ENCODE data around the gene MICU1. TPM values are rescaled to one million over a fixed set of nuclear protein-coding genes. Genes with fewer than 3 reads are reported as not detected.

The MICU1 gene
- total and polyA plus RNA-seq, 2 donors (not counting 3 experiments of a cell fraction or from before 2014, with no cell fraction given), result 27.5 to 48.0 TPM

DNA sequence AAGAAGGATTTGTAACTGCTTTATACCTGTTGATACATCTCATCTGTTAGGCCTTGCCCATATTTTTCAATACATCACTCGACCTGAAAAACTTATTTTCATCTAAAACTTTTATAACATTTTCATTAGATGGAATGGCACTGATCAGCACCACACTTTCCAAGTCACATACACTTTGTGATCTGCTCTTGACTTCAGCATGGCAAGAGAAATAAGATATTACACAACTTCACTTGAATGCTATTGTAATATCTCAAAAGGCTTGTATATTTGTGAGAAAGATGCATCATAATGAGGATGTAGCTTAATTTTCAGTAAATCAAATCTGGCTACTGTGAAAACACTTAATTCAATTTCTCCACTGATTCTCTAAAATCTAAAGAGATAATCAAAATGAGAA, 126.2 kb downstream of the MICU1 start:
- no peak overlapping the region for H2AFZ ChIP-seq (ENCODE audit: low read depth, low read length)
- no peaks in the 10 kb centered on the region for H3K4me1 ChIP-seq (ENCODE audit: control insufficient read depth, extremely low read depth, insufficient read depth, low read length)
- no peaks in the 10 kb centered on the region for H3K36me3 ChIP-seq (ENCODE audit: control insufficient read depth in 2 of 2, extremely low read depth in 1 of 2, insufficient read depth in 2 of 2, low read length in 2 of 2)
- no peaks in the 10 kb centered on the region for H3K9me3 ChIP-seq (replicated peaks; ENCODE audit: control insufficient read depth, insufficient read depth, low read length)
- CTCF ChIA-PET, result interaction anchor here (1.2 to 1.4 kb wide), 2 partner anchors 21 to 335 kb away, joined by 3 to 4 read pairs; no protein-coding TSS in a partner anchor
- FAIRE-seq (no peak), DNase-seq (ENCODE audit: low read depth, low spot score) (no peak)
- H3K79me2 ChIP-seq (ENCODE audit: control insufficient read depth, insufficient read depth, low read length), result no peaks in the 10 kb centered on the region
- POLR2A ChIA-PET, result no interaction called here
- H3K27me3 ChIP-seq (ENCODE audit: control insufficient read depth in 2 of 2, insufficient read depth in 2 of 2, low read length in 2 of 2), result no peaks in the 10 kb centered on the region
- TF ChIP-seq GATA2 (IDR thresholded peaks at IDR 0.05; ENCODE audit: insufficient read depth, insufficient read length, low read depth, low read length) (no peak), JUN (IDR thresholded peaks at IDR 0.05; ENCODE audit: borderline replicate concordance, insufficient read depth, insufficient read length, low read depth) (no peak), POLR2AphosphoS5 (IDR thresholded peaks at IDR 0.05; ENCODE audit: insufficient read depth, low read depth, low read length) (no peak), POLR2A (IDR thresholded peaks at IDR 0.05; ENCODE audit: low read depth, low read length) (no peak), EZH2 (IDR thresholded peaks at IDR 0.05; ENCODE audit: borderline replicate concordance, low read depth, low read length, severe bottlenecking) (no peak), MYC (IDR thresholded peaks at IDR 0.05; ENCODE audit: low read depth, low read length) (no peak), MAX (IDR thresholded peaks at IDR 0.05; ENCODE audit: insufficient read depth, insufficient read length) (no peak), FOS (IDR thresholded peaks at IDR 0.05; ENCODE audit: borderline replicate concordance, insufficient read depth, low read length) (no peak)
- TF ChIP-seq, protein P1, sequence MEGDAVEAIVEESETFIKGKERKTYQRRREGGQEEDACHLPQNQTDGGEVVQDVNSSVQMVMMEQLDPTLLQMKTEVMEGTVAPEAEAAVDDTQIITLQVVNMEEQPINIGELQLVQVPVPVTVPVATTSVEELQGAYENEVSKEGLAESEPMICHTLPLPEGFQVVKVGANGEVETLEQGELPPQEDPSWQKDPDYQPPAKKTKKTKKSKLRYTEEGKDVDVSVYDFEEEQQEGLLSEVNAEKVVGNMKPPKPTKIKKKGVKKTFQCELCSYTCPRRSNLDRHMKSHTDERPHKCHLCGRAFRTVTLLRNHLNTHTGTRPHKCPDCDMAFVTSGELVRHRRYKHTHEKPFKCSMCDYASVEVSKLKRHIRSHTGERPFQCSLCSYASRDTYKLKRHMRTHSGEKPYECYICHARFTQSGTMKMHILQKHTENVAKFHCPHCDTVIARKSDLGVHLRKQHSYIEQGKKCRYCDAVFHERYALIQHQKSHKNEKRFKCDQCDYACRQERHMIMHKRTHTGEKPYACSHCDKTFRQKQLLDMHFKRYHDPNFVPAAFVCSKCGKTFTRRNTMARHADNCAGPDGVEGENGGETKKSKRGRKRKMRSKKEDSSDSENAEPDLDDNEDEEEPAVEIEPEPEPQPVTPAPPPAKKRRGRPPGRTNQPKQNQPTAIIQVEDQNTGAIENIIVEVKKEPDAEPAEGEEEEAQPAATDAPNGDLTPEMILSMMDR (IDR thresholded peaks at IDR 0.05; ENCODE audit: extremely low read depth in 1 of 2, insufficient read depth in 1 of 2, low read depth in 1 of 2, low read length in 2 of 2), result no peak
- H3K9me1 ChIP-seq (replicated peaks; ENCODE audit: control insufficient read depth, extremely low read depth, insufficient read depth, low read length), result no peaks in the 10 kb centered on the region
- H3K4me2 ChIP-seq (ENCODE audit: insufficient read depth, low read length), result no peak overlapping the region
- intact Hi-C loops (cut with micrococcal nuclease) (no loop called here), dilution Hi-C loops (cut with MboI; ENCODE audit: extremely low pct_ligation_motif_present, low sequenced_read_pairs) (no loop called here)
- H3K4me3 ChIP-seq (replicated peaks in 1 of 3; ENCODE audit: insufficient read depth in 1 of 3, low read depth in 1 of 3, low read length in 3 of 3), result no peak overlapping the region
- no peak overlapping the region for H3K27ac ChIP-seq (ENCODE audit: insufficient read depth, low read depth, low read length)
- no peaks in the 10 kb centered on the region for H4K20me1 ChIP-seq (replicated peaks; ENCODE audit: control insufficient read depth, extremely low read depth, insufficient read depth, low read length)
- BruUV-seq (replicated peaks), result no TSS peak
- no peak overlapping the region for H3K9ac ChIP-seq (replicated peaks; ENCODE audit: extremely low read depth, insufficient read depth, low read length)

Data from endothelial cell of umbilical vein (primary cell).